ENCODE data around the gene CLDN1. TPM values are rescaled to one million over a fixed set of nuclear protein-coding genes. Genes with fewer than 3 reads are reported as not detected.

Gene CLDN1
- total RNA-seq, 4 donors from 2014 or later, result 0.37 to 0.95 (median 0.82) TPM; not detected in 1

DNA sequence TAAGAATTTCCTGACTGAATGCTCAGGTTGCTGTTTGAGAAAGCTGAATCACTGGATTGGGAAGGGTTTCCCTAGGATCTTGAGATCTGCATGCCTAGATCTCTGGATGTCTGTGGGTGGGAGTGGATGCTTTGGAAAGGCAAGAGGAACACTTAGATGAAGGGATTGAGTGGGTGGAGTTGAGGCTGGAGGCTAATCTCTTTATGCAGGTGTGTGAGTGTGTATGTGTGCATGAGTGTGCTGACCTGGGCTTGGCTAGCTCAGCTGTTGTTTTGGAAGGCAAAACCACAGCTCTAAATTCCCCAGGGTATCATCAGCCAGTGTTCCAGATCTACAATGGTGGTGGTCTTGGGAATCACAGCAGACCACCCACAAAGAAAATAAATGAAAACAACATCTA lies 60.5 kb downstream of the CLDN1 start:
- no peak overlapping the region for H3K4me3 ChIP-seq
- no peaks in the 10 kb centered on the region for H3K27me3 ChIP-seq
- TF ChIP-seq, protein P1, sequence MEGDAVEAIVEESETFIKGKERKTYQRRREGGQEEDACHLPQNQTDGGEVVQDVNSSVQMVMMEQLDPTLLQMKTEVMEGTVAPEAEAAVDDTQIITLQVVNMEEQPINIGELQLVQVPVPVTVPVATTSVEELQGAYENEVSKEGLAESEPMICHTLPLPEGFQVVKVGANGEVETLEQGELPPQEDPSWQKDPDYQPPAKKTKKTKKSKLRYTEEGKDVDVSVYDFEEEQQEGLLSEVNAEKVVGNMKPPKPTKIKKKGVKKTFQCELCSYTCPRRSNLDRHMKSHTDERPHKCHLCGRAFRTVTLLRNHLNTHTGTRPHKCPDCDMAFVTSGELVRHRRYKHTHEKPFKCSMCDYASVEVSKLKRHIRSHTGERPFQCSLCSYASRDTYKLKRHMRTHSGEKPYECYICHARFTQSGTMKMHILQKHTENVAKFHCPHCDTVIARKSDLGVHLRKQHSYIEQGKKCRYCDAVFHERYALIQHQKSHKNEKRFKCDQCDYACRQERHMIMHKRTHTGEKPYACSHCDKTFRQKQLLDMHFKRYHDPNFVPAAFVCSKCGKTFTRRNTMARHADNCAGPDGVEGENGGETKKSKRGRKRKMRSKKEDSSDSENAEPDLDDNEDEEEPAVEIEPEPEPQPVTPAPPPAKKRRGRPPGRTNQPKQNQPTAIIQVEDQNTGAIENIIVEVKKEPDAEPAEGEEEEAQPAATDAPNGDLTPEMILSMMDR (IDR thresholded peaks at IDR 0.05), result no peak
- no peak for TF ChIP-seq POLR2A (IDR thresholded peaks at IDR 0.05)
- no peak for TF ChIP-seq POLR2AphosphoS5 (IDR thresholded peaks at IDR 0.05)
- no peak for TF ChIP-seq EP300 (IDR thresholded peaks at IDR 0.05; ENCODE audit: low read depth)
- DNase-seq, result no peak
- H3K9me3 ChIP-seq, result no peaks in the 10 kb centered on the region
- intact Hi-C loops (cut with DNase I; ENCODE audit: low total_unique reads), result no loop called here
- in situ Hi-C loops (cut with MboI; ENCODE audit: low pct_ligation_motif_present in 1 of 4, low pct_unique_long_range_greater_than_20kb in 1 of 4, low sequenced_read_pairs in 3 of 4), result no loop called here
- peaks cover 0 to 12% (median 2%) of the 10 kb centered on the region in 4 donors for H3K4me1 ChIP-seq
- no peak overlapping the region for H3K27ac ChIP-seq
- H3K36me3 ChIP-seq, result no peaks in the 10 kb centered on the region

DNA sequence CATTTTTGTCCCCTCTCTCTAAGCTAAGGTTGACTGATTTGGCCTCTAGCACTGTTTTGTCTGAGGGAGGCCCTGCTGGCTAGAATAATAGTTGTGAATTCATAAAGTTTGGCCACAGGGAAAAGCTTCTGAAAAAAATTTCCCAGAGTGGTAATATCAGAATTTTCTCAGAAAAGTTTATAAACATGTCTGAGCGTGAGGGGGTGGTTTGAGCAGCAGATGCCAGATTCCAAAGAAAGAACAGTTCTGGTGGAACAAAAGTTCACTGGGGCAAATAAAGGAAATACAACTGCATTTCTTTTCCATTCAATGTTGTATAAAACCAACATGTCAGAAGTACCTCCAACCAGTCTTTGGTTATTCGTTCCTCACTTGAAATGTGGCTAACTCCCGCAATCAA lies 61.2 kb downstream of the CLDN1 start:
- Histone ChIP-seq H3K9me3 (no peaks in the 10 kb centered on the region), H3K4me1 (peaks cover 0 to 7% (median 0%) of the 10 kb centered on the region in 4 donors), H3K36me3 (no peaks in the 10 kb centered on the region), H3K27ac (no peak overlapping the region), H3K4me3 (no peak overlapping the region), H3K27me3 (no peaks in the 10 kb centered on the region)
- intact Hi-C loops (cut with DNase I; ENCODE audit: low total_unique reads) (no loop called here), in situ Hi-C loops (cut with MboI; ENCODE audit: low pct_ligation_motif_present in 1 of 4, low pct_unique_long_range_greater_than_20kb in 1 of 4, low sequenced_read_pairs in 3 of 4) (no loop called here)
- TF ChIP-seq POLR2AphosphoS5 (IDR thresholded peaks at IDR 0.05) (no peak), EP300 (IDR thresholded peaks at IDR 0.05; ENCODE audit: low read depth) (no peak), POLR2A (IDR thresholded peaks at IDR 0.05) (no peak)
- TF ChIP-seq, protein P1 (IDR thresholded peaks at IDR 0.05), result no peak
- no peak for DNase-seq
- WGBS, 2 donors (ENCODE audit: low coverage in 1 of 2), result 75 to 84% methylated on average over 3 of the region's 3 CpGs

DNA sequence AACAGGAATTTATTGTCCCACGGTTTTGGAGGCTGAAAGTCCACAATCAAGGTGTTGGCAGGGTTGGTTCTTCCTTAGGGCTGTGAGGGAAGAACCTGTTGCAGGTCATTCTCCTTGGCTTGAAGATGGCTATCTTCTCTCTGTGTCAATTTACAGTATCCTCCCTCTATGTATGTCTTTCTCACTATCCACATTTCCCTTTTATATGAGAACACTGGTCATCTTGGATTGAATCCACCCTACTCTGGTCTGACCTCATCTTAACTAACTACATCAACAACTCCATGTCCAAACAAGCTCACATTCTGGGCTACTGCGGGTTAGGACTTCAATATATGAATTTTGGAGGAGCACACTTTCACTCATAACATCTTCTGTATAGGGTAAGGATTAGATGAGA lies 61.9 kb downstream of the CLDN1 start:
- Histone ChIP-seq H3K27ac (no peak overlapping the region), H3K36me3 (no peaks in the 10 kb centered on the region), H3K9me3 (no peaks in the 10 kb centered on the region), H3K4me3 (no peak overlapping the region), H3K27me3 (no peaks in the 10 kb centered on the region), H3K4me1 (peaks cover 0 to 3% (median 0%) of the 10 kb centered on the region in 4 donors)
- TF ChIP-seq POLR2A (IDR thresholded peaks at IDR 0.05), result no peak
- TF ChIP-seq EP300 (IDR thresholded peaks at IDR 0.05; ENCODE audit: low read depth), result no peak
- no peak for TF ChIP-seq POLR2AphosphoS5 (IDR thresholded peaks at IDR 0.05)
- TF ChIP-seq, protein P1 (IDR thresholded peaks at IDR 0.05), result no peak
- WGBS, 2 donors (ENCODE audit: low coverage in 1 of 2), result 60 to 69% methylated on average over 2 of the region's 2 CpGs
- intact Hi-C loops (cut with DNase I; ENCODE audit: low total_unique reads), result no loop called here
- in situ Hi-C loops (cut with MboI; ENCODE audit: low pct_ligation_motif_present in 1 of 4, low pct_unique_long_range_greater_than_20kb in 1 of 4, low sequenced_read_pairs in 3 of 4), result no loop called here
- no peak for DNase-seq

DNA sequence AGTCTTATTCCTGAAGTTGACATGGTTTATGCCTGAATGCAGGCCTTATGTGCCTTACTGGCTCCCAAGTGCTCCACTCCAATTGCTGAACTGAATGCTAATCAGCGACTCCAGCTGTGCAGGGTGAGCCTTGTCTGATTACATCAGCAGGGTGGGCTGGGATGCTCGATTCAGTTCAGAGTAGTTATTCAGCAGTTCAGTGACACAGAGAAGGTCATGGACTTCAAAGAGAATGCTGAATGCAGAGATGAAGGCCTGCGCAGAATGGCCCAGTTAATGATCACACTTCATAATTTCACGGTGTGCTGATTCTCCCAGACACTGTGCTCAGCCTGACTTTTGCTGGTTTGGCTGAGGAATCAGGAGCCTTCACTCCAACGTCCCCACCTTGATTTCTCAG lies 63.6 kb downstream of the CLDN1 start:
- TF ChIP-seq POLR2AphosphoS5 (IDR thresholded peaks at IDR 0.05) (no peak), EP300 (IDR thresholded peaks at IDR 0.05; ENCODE audit: low read depth) (no peak), POLR2A (IDR thresholded peaks at IDR 0.05) (no peak)
- TF ChIP-seq, protein P1 (IDR thresholded peaks at IDR 0.05), result no peak
- in situ Hi-C loops (cut with MboI; ENCODE audit: low pct_ligation_motif_present in 1 of 4, low pct_unique_long_range_greater_than_20kb in 1 of 4, low sequenced_read_pairs in 3 of 4), result no loop called here
- H3K4me1 ChIP-seq, result no peaks in the 10 kb centered on the region
- no peak overlapping the region for H3K27ac ChIP-seq
- intact Hi-C loops (cut with DNase I; ENCODE audit: low total_unique reads), result no loop called here
- no peaks in the 10 kb centered on the region for H3K9me3 ChIP-seq
- H3K27me3 ChIP-seq, result no peaks in the 10 kb centered on the region
- 63 to 74% methylated on average over 5 of the region's 5 CpGs for WGBS, 2 donors (ENCODE audit: low coverage in 1 of 2)
- no peaks in the 10 kb centered on the region for H3K36me3 ChIP-seq
- DNase-seq, result no peak
- H3K4me3 ChIP-seq, result no peak overlapping the region

Other genes starting within 250 kb of the CLDN1 start
- 100 to 1,000 TPM in 1 of 4 donors, 10 to 100 TPM in 3; 26.6 to 153 (median 54.3) TPM for gene P3H2, start 201.5 kb downstream of the CLDN1 start, total RNA-seq
- not detected for gene CLDN16, start 65.7 kb upstream of the CLDN1 start, total RNA-seq
- not detected for gene TMEM207, start 127.5 kb upstream of the CLDN1 start, total RNA-seq
- gene IL1RAP, start 191.6 kb upstream of the CLDN1 start, total RNA-seq, result 1 to 10 TPM in 3 of 4 donors, under 1 TPM in 1; 0.80 to 8.6 (median 2.7) TPM

Data from transverse colon (tissue), 4 donors.